Pancreas (tissue), 10 donors: ENCODE measurements around the gene KREMEN1. TPM values are rescaled to one million over a fixed set of nuclear protein-coding genes. Genes with fewer than 3 reads are reported as not detected.
A peak's percentile ranks its signal among the peaks of the same experiment; 100 is the strongest.

ENCODE experiments used
- ATAC-seq, 4 donors: fragments of 200-7000 bp; cut with Tn5 transposase; one replicate each; pipeline versions ENCODE4 v1.8.0 to v1.9.1; 2020; ENCODE audit warnings: mild to moderate bottlenecking in 4 of 4, moderate library complexity in 4 of 4
- DNase-seq, 6 donors: peaks; one replicate each; pipeline ENCODE4 v3.0.0-alpha.2; 2020
- FAIRE-seq: peaks from 2 replicates; lab custom pipeline; 2012; peaks lifted over from hg19 to GRCh38; lab: Jason Lieb, UNC
- H3K27ac ChIP-seq, 4 donors: fragments of 200-600 bp; sonication (generic); 1 replicate in 3 of 4; 2 replicates in 1 of 4; pipeline versions ENCODE4 v1.5.0 to v1.8.0; 2020
- H3K27me3 ChIP-seq, 4 donors: fragments of 200-600 bp; one replicate each; pipeline ENCODE4 v1.8.0; 2021
- H3K36me3 ChIP-seq, 3 donors: fragments of 200-600 bp; sonication (generic) in 1 of 3; one replicate each; pipeline versions ENCODE4 v1.5.0 to v1.8.0; 2020 to 2021
- H3K4me1 ChIP-seq, 3 donors: fragments of 200-600 bp; one replicate each; pipeline ENCODE4 v1.8.0; 2021
- H3K4me3 ChIP-seq, 4 donors: fragments of 200-600 bp; sonication (generic) in 2 of 4; one replicate each; pipeline versions ENCODE4 v1.5.0 to v1.8.0; 2020 to 2021
- H3K9me3 ChIP-seq, 4 donors: fragments of 200-600 bp; one replicate each; pipeline ENCODE4 v1.8.0; 2021
- WGBS, 2 donors: extraction: QIAGEN DNeasy Blood & Tissue Kit; methylation state at CpG; one replicate each; pipeline ENCODE4 v1.1.7; 2013; 5-methylcytosine and 5-hydroxymethylcytosine counted together
- intact Hi-C, 3 donors: fragments of 100-400 bp; cut with DNase I; formaldehyde crosslinking; loops; one replicate each; pipeline versions ENCODE4 v1.11.1 to v1.14.2; 2022
- polyA plus RNA-seq, 2 donors: library from polyadenylated mRNA; stranded (reverse); fragments of 200-250 nt; gene quantifications; one replicate each; pipeline ENCODE4 v1.2.3, GENCODE V29; 2013
- total RNA-seq, 6 donors: library from RNA; stranded (reverse); fragmentation: NEBNext Ultra II Directional in 4 of 6; extraction: Animal tissue kit (Norgen Biotek cat#: 25700) in 4 of 6; gene quantifications; one replicate each; pipeline versions ENCODE4 v1.2.1 to v1.2.4, GENCODE V29; 2021 to 2023
- TF ChIP-seq, protein P1 (sequence below), 4 donors: fragments of 200-600 bp; sonication (generic) in 3 of 4; IDR thresholded peaks; one replicate each; pipeline versions ENCODE4 v1.5.0 to v1.8.0; 2021; ENCODE audit warnings: antibody characterized with exemption in 4 of 4
- donor health status: healthy with polysubstance abuse.
- donor health status: DM: no; HTN: no; CAD: no; lungs with moderate emphysema.
- donor health status: DM: no; HTN: no; CAD: no.
- donor health status: control.
- donor health status: control.
- donor health status: Bipolar disorder and iron deficiency.
- donor health status: DM: yes; HTN: yes; CAD: no.
- donor health status: DM: no; HTN: no; CAD: no.
- donor health status: DM: no; HTN: no; CAD: no.
- donor health status: DM: yes; HTN: yes; CAD: no.

The KREMEN1 gene
- total and polyA plus RNA-seq, 8 donors: 3.3 to 8.7 (median 4.5) TPM

DNA sequence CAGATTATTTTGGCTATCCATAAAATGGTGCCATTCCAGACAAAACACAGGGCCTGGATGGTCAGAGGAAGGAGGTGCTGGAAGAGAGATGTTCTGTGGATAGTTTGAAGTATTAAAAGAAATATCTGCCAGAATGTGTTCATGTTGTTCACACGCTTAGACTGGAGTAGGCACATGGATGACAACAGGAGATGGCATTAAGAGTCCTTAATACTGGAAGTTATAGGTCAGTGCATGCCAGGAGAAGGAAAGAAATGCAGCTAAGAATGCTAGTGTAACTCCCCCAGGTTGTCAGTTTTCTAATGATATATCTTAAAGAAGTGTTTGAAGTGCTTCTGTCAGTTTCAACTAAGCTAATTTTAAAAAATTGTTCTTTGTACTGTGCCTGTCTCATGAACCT lies 20.2 kb downstream of the KREMEN1 start:
- no peak for FAIRE-seq
- no peak for DNase-seq
- Histone ChIP-seq H3K4me1 (peaks cover 0 to 10% (median 5%) of the 10 kb centered on the region in 3 donors), H3K4me3 (no peak overlapping the region), H3K27me3 (no peaks in the 10 kb centered on the region), H3K27ac (no peak overlapping the region), H3K9me3 (no peaks in the 10 kb centered on the region), H3K36me3 (no peaks in the 10 kb centered on the region)
- TF ChIP-seq, protein P1, sequence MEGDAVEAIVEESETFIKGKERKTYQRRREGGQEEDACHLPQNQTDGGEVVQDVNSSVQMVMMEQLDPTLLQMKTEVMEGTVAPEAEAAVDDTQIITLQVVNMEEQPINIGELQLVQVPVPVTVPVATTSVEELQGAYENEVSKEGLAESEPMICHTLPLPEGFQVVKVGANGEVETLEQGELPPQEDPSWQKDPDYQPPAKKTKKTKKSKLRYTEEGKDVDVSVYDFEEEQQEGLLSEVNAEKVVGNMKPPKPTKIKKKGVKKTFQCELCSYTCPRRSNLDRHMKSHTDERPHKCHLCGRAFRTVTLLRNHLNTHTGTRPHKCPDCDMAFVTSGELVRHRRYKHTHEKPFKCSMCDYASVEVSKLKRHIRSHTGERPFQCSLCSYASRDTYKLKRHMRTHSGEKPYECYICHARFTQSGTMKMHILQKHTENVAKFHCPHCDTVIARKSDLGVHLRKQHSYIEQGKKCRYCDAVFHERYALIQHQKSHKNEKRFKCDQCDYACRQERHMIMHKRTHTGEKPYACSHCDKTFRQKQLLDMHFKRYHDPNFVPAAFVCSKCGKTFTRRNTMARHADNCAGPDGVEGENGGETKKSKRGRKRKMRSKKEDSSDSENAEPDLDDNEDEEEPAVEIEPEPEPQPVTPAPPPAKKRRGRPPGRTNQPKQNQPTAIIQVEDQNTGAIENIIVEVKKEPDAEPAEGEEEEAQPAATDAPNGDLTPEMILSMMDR (IDR thresholded peaks at IDR 0.05): no peak
- ATAC-seq: no peak
- WGBS, 2 donors: 96 to 100% methylated on average over 1 of the region's 1 CpG
- intact Hi-C loops: no loop called here

DNA sequence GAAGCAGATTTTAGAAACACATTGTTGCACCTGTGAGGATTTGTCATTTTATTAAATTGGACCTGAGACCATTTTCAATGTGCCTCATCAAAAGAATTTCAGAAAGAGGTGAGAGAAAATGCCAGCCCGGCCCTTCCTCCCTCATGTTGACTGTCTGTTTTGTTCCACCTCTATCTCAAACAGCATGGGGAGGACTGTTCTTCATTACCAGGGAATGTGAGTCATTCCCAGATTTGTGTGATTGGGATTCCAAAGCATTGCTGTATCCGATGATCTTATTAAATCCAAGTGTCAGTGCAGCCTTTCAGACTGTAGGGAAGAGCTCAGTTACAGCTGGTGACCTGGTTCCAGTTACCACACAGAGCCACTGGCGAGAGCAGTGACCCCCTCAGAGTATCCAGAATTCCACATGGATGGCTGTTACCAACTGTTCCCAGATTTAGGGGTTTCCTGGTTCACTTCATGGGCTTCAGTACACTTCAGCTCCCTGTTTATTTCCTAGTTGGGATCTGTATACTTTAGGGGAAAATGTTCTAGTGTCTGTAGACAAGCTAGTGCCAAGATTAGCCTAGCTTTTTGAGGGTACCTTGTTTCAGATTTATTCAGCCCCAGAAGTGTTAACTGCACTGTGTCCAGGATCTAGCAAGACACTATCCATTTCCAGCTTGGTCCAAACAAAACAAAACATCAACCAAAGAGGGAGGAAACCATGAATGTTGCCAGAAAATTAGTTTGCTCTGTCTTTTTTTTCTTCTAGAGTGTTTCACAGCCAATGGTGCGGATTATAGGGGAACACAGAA lies 20.9 kb downstream of the KREMEN1 start:
- FAIRE-seq (no peak), ATAC-seq (peak in 3 of 4 donors; percentile 31 to 34 (median 32)), DNase-seq (no peak)
- H3K4me3 ChIP-seq: no peak overlapping the region
- peak overlapping the region in 1 of 4 donors; percentile 25 for H3K27ac ChIP-seq
- peaks cover 0 to 10% (median 5%) of the 10 kb centered on the region in 3 donors for H3K4me1 ChIP-seq
- TF ChIP-seq, protein P1 (IDR thresholded peaks at IDR 0.05): no peak
- intact Hi-C loops: no loop called here
- no peaks in the 10 kb centered on the region for H3K27me3 ChIP-seq
- WGBS, 2 donors: 83% methylated on average over 4 of the region's 4 CpGs
- no peaks in the 10 kb centered on the region for H3K36me3 ChIP-seq
- no peaks in the 10 kb centered on the region for H3K9me3 ChIP-seq

DNA sequence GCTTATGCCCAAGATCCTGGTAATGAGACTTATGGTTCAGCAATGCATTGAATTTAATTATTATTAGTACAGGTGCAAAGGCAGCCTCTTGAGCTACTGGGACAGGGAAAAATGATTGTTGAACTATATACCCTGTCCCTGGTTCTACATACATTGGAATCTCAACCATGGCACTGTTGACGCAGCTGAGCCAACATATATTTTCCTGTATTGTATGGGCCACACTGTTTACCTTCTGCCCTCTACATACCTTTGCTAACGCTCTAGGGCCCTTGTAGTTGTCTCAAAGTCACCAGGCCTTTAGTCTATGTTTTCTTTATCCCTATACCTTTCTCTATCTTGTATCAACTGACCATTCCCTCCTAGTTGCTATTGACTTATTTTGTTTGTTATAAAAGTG lies 22.6 kb downstream of the KREMEN1 start:
- H3K9me3 ChIP-seq: no peaks in the 10 kb centered on the region
- no peak for ATAC-seq
- peaks cover 0 to 10% (median 5%) of the 10 kb centered on the region in 3 donors for H3K4me1 ChIP-seq
- DNase-seq: no peak
- intact Hi-C loops: no loop called here
- TF ChIP-seq, protein P1 (IDR thresholded peaks at IDR 0.05): no peak
- H3K4me3 ChIP-seq: no peak overlapping the region
- WGBS, 2 donors: 72 to 96% methylated on average over 2 of the region's 2 CpGs
- H3K27me3 ChIP-seq: no peaks in the 10 kb centered on the region
- no peak for FAIRE-seq
- H3K36me3 ChIP-seq: no peaks in the 10 kb centered on the region
- H3K27ac ChIP-seq: no peak overlapping the region

DNA sequence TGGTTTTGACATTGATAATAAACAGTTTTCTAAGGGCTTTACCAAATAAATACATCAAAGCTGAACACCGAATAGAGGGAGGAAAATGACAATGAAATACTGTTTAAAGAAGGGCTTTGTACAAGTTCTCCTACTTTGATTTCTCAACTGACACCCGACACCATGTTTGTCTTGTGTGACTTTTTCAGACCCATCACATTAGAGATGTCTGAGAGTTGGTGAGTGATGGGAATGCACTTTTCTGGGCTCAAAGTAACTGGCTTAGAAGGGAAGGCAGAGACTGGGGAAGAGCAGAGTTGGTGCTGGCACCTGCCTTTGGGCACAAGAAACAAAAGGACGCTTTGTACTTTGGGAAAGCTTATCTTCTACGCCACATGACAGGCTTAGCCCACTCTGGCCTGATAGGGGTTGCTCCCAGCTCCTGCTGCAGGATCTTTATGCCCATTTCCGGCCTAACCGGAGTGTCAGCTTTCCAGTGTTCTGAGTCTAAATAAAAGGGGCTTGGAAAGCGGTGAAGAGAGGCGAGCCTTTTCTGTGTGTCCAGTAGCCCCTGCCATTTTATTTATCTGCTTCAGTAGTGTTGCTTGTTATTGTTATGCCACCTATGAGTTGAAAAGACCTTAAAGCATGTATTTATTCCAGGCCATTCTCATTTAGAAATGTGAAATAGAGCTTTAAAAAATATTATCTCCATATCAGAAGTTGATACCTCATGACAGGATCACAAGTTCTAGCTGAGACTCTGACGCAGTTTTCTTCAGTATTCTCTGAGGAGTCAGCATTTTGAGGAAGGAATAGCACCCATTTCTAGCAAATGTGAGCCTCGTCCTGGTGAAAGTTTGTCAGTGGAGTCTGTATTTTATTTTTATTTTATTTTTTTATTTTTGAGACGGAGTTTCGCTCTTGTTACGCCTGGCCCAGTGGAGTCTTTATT lies 24.2 kb downstream of the KREMEN1 start:
- Histone ChIP-seq H3K27ac (peak overlapping the region in 3 of 4 donors; percentile 2 to 59 (median 27)), H3K36me3 (no peaks in the 10 kb centered on the region), H3K9me3 (no peaks in the 10 kb centered on the region), H3K4me1 (peaks cover 0 to 10% (median 5%) of the 10 kb centered on the region in 3 donors), H3K27me3 (no peaks in the 10 kb centered on the region), H3K4me3 (no peak overlapping the region)
- intact Hi-C loops: no loop called here
- DNase-seq (peak in 1 of 6 donors; percentile 34), ATAC-seq (peak in 3 of 4 donors; percentile 54 to 85 (median 78)), FAIRE-seq (no peak)
- TF ChIP-seq, protein P1 (IDR thresholded peaks at IDR 0.05): no peak
- 56 to 58% methylated on average over 13 of the region's 13 CpGs for WGBS, 2 donors
